ENCODE data around the gene KDM4C.

KDM4C gene

DNA sequence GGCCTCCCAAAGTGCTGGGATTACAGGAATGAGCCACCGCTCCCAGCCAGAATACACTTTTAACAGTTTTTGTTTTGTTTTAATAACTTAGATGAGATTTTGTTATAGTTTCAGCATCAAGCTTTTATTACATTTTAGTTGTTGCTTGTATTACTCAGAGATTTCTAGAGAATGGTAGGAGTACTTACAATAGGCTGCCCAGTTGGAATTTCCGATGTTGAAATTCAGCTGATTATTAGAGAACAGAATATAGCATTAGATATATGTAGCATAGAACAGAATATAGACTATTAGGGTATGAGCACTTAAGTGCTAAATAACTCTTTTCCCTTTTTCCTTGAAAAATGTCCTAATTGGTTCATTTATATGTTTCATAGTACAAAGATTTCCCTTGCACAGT, 6.2 kb downstream of the KDM4C start:
- Histone ChIP-seq H3K9me3 (ENCODE audit: insufficient read depth, low read length, severe bottlenecking) (no peaks in the 10 kb centered on the region), H4K20me1 (ENCODE audit: insufficient read depth, low read length) (peaks cover 5% of the 10 kb centered on the region; the same call in 1 of the 2 replicates), H2AFZ (ENCODE audit: low read depth, low read length) (no peak overlapping the region), H3K79me2 (ENCODE audit: insufficient read depth, low read length) (peaks cover 79% of the 10 kb centered on the region), H3K4me2 (ENCODE audit: insufficient read depth, low read length) (no peak overlapping the region), H3K27me3 (ENCODE audit: insufficient read depth, low read length, poor library complexity) (no peaks in the 10 kb centered on the region), H3K9ac (ENCODE audit: low read depth, low read length) (no peak overlapping the region), H3K4me1 (ENCODE audit: insufficient read depth, low read length) (peaks cover 12% of the 10 kb centered on the region), H3K36me3 (ENCODE audit: insufficient read depth, low read length) (no peaks in the 10 kb centered on the region), H3K27ac (ENCODE audit: low read length) (no peak overlapping the region), H3K4me3 (ENCODE audit: low read depth in 1 of 2, low read length in 2 of 2) (no peak overlapping the region)
- DNase-seq (no peak), ATAC-seq (ENCODE audit: insufficient read depth, low read depth) (no peak)
- no peak for TF ChIP-seq EZH2 (IDR thresholded peaks at IDR 0.05; ENCODE audit: borderline replicate concordance, low read depth, low read length, severe bottlenecking)
- TF ChIP-seq, protein P1, sequence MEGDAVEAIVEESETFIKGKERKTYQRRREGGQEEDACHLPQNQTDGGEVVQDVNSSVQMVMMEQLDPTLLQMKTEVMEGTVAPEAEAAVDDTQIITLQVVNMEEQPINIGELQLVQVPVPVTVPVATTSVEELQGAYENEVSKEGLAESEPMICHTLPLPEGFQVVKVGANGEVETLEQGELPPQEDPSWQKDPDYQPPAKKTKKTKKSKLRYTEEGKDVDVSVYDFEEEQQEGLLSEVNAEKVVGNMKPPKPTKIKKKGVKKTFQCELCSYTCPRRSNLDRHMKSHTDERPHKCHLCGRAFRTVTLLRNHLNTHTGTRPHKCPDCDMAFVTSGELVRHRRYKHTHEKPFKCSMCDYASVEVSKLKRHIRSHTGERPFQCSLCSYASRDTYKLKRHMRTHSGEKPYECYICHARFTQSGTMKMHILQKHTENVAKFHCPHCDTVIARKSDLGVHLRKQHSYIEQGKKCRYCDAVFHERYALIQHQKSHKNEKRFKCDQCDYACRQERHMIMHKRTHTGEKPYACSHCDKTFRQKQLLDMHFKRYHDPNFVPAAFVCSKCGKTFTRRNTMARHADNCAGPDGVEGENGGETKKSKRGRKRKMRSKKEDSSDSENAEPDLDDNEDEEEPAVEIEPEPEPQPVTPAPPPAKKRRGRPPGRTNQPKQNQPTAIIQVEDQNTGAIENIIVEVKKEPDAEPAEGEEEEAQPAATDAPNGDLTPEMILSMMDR (IDR thresholded peaks at IDR 0.05; ENCODE audit: borderline replicate concordance, extremely low read depth, low read length, poor library complexity, severe bottlenecking) = no peak

DNA sequence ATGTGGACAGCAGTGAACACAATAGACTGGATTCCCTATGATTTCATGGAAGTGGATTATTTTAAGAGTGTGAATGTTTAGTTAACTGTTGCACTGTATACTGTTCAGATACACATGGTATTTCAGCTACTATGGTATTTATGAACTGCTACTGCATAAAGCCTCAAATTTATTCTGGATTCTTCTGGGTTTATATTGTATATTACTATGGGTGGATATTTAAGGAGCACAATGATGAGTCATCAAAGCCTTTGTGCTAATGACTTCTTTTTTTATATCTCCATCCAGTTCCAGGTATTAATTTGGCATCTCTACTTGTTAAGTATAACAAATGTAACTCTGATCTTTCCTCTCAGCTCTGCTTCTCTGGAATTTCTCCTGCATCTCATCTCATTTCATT, 6.8 kb downstream of the KDM4C start:
- H3K36me3 ChIP-seq (ENCODE audit: insufficient read depth, low read length) = no peaks in the 10 kb centered on the region
- H3K9ac ChIP-seq (ENCODE audit: low read depth, low read length) = no peak overlapping the region
- H3K9me3 ChIP-seq (ENCODE audit: insufficient read depth, low read length, severe bottlenecking) = no peaks in the 10 kb centered on the region
- H3K4me1 ChIP-seq (ENCODE audit: insufficient read depth, low read length) = peaks cover 7% of the 10 kb centered on the region
- peaks cover 5% of the 10 kb centered on the region; the same call in 1 of the 2 replicates for H4K20me1 ChIP-seq (ENCODE audit: insufficient read depth, low read length)
- peaks cover 79% of the 10 kb centered on the region for H3K79me2 ChIP-seq (ENCODE audit: insufficient read depth, low read length)
- no peak for DNase-seq
- H3K4me3 ChIP-seq (ENCODE audit: low read depth in 1 of 2, low read length in 2 of 2) = no peak overlapping the region
- H3K4me2 ChIP-seq (ENCODE audit: insufficient read depth, low read length) = no peak overlapping the region
- H3K27ac ChIP-seq (ENCODE audit: low read length) = no peak overlapping the region
- H3K27me3 ChIP-seq (ENCODE audit: insufficient read depth, low read length, poor library complexity) = no peaks in the 10 kb centered on the region
- TF ChIP-seq, protein P1 (IDR thresholded peaks at IDR 0.05; ENCODE audit: borderline replicate concordance, extremely low read depth, low read length, poor library complexity, severe bottlenecking) = no peak
- TF ChIP-seq EZH2 (IDR thresholded peaks at IDR 0.05; ENCODE audit: borderline replicate concordance, low read depth, low read length, severe bottlenecking) = no peak
- H2AFZ ChIP-seq (ENCODE audit: low read depth, low read length) = no peak overlapping the region
- ATAC-seq (ENCODE audit: insufficient read depth, low read depth) = no peak

DNA sequence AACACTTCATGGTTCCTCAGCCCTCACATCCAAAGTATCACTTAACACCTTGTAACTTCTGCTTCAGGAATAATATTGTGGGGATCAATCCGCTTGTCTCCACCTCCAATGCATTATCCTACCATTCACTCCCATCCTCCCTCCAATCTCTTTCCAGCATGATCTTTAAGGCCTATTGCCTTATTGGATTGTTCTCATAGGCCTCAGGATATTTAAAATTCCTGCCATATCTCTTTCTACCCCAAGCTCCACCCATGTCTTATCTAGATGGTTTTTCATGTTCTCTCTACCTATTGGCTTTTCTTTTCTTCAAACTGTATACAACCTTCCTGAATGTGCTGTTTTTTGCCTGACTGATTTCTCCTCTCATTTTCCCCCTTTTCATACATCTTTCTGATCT, 7.2 kb downstream of the KDM4C start:
- H3K4me2 ChIP-seq (ENCODE audit: insufficient read depth, low read length) = no peak overlapping the region
- H3K4me3 ChIP-seq (ENCODE audit: low read depth in 1 of 2, low read length in 2 of 2) = no peak overlapping the region
- no peak overlapping the region for H2AFZ ChIP-seq (ENCODE audit: low read depth, low read length)

More for the DNA sequence above, 7.2 kb downstream of the KDM4C start:
- Histone ChIP-seq H3K9me3 (ENCODE audit: insufficient read depth, low read length, severe bottlenecking) (no peaks in the 10 kb centered on the region), H4K20me1 (ENCODE audit: insufficient read depth, low read length) (peaks cover 5% of the 10 kb centered on the region; the same call in 1 of the 2 replicates), H3K27ac (ENCODE audit: low read length) (no peak overlapping the region), H3K27me3 (ENCODE audit: insufficient read depth, low read length, poor library complexity) (no peaks in the 10 kb centered on the region), H3K9ac (ENCODE audit: low read depth, low read length) (no peak overlapping the region), H3K79me2 (ENCODE audit: insufficient read depth, low read length) (peaks cover 80% of the 10 kb centered on the region), H3K36me3 (ENCODE audit: insufficient read depth, low read length) (no peaks in the 10 kb centered on the region), H3K4me1 (ENCODE audit: insufficient read depth, low read length) (peaks cover 3% of the 10 kb centered on the region; the same call in 1 of the 2 replicates)
- ATAC-seq (ENCODE audit: insufficient read depth, low read depth) = no peak
- no peak for DNase-seq
- TF ChIP-seq, protein P1 (IDR thresholded peaks at IDR 0.05; ENCODE audit: borderline replicate concordance, extremely low read depth, low read length, poor library complexity, severe bottlenecking) = no peak
- TF ChIP-seq EZH2 (IDR thresholded peaks at IDR 0.05; ENCODE audit: borderline replicate concordance, low read depth, low read length, severe bottlenecking) = no peak

All from DND-41 (cell line).